GM03348 (cell line): ENCODE results near the gene RAP2B.
A peak's percentile ranks its signal among the peaks of the same experiment; 100 is the strongest.
"Not testable (repeated sequence)": the region's sequence is repeated elsewhere in the genome, so short reads cannot be mapped to it uniquely, and the experiment has no call there.

Source experiments
- DNase-seq: peaks from one replicate; pipeline ENCODE4 v3.0.0; 2012; ENCODE audit warnings: low spot score

RAP2B gene

DNA sequence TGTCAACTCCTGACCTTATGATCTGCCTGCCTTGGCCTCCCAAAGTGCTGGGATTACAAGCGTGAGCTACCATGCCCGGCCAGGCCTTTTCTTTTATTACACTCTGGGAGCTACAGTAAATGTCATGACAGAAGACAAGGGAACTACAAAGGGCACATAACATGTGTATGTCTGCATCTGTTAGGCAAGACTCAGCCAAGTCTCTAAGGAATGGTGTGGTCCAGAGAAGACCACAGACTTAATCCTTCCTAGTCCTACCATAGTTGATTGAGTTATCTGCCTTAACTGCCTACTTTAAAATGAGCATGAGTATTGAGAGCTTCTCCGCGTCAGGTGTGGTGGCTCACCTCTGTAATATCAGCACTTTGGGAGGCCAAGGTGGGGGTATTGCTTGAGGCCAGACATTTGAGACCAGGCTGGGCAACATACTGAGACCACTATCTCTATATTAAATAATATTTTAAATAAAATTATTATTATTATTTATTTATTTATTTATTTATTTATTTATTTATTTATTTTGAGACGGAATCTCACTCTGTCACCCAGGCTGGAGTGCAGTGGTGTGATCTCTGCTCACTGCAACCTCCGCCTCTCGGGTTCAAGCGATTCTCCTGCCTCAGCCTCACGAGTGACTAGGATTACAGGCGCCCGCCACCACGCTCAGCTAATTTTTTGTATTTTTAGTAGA lies 31.9 kb downstream of the RAP2B start:
- DNase-seq, result not testable (repeated sequence)

DNA sequence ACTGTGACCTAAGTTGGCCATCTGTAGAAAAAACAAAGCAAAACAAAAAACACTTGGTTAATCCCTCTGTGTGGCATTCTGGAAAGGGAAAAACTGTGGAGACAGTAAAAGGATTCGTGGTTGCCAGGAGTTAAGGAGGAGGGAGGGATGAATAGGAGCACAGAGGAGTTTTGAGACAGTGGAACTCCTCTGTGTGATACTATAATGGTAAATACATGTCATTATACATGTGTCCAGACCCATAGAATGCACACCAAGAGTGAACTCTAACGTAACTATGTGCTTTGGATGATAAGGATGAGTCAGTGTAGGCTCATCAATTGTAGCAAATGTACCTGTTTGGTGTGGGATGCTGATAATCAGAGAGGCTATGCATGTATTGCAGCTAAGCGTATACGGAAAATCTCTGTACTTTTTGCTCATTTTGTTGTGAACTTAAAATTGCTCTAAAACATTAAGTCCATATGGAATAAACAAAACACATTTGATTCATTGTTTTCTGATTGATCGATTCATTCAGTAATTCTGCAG lies 33.4 kb downstream of the RAP2B start:
- DNase-seq, result no peak

DNA sequence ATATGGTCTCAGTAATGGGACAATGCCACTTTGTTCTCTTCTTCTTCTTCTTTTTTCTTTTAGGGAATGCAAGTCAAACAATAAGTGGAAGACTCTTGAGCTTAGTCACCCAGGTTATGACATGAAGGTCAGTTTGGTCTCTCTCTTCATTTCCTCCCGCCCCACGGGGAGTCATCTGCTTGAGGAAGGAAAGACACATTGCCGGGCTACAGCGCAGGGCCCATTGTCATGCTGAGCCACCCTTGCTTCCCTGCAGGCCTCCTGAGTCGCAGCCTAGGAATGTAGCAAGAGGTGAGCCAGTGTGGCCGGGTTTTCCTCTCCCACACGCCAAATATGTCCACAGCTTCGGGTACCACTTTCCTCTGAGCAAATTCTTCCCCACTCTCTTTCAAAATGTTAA lies 47.6 kb downstream of the RAP2B start:
- DNase-seq, result peak; percentile 72

DNA sequence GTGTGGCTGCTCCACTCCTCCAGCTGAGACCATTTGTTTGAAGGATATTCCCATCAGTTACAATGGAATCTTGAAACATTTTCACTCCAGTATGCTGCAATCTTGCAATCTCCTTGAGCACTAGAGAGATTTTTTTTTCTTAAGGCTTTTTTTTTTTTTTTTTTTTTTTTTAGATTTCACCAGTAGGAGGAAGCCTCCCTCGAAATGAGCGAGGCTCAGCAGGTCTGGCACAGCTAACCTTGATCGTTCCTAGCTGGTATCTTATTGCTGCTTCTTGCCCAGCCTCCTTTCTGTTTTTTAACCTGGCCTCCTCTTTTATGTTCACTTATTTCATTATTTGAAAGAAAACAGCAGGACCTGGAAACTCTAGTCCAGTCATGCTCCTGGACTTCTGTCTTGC lies 48.1 kb downstream of the RAP2B start:
- DNase-seq, result peak; percentile 51

DNA sequence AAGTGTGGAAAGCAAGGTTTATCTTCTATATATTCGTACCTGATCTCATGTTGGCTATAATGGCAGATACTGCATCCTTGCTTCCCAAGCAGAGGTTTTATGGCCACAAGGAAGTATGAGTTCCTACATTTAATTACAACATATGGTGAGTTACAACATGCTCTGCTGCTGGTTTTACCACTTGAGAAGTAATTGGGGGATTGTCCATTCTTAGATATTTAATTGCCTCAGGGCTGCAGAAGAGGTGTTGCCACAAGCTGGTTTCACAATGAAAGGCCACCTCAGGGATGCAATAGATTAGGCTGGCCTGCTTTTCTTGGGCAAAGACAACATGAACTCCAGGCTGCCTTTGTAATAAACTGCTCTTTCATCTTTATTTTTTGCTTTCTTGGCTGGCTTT lies 48.6 kb downstream of the RAP2B start:
- peak; percentile 15 for DNase-seq

DNA sequence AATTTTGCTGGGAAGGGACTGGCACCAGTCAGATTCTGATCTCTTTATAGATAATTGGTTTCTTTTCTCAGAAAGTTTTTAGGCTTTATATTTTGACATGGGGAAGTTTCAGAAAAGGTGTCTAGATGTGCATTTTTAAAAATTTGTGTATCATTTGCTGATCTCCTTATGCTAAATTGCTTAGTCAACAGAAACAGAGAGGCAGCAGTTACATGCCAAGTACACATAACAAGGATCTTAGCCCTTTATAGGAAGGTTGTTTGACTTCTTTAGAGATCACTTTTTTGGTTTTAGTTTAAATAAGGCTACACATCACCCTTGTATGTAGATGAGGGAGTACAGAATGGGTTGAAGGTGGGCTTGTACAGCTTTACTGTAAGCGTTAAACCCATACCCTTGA lies 53.5 kb downstream of the RAP2B start:
- DNase-seq, result no peak

DNA sequence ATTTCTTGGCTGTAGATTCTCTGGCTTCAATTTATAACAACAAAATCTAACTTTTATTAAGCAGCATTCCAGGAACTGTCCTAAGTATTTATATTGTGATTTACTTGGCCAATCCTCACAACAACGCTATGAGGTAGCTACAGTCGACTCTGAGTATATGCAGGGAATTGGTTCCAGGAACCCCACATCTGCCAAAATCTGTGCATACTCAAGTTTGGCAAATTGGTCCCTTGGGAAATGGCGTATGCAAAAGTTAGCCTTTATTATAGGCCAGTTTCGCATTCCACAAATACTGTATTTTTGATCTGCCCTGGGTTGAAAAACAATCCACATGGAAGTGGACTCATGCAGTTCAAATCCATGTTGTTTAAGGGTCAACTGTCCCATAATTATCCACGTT lies 53.9 kb downstream of the RAP2B start:
- DNase-seq, result peak; percentile 18

DNA sequence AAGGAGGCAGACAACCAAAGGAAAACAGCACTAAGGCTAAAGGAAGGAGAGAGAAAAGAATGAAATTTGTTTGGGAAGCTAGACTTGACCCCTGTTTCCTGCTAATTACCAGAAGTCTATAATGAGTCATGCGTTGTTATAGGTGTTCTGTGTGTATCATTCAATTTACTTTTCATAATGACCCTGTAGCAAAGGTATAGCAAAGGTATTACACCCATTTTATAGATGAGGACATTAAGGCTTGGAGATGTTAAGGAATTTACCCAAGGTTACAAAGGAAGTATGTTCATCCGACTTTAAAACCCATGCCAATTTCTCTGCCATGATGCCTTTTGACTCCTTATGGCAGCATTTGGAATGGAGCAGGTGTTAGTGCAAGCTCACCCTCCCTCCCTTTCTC lies 54.9 kb downstream of the RAP2B start:
- no peak for DNase-seq

DNA sequence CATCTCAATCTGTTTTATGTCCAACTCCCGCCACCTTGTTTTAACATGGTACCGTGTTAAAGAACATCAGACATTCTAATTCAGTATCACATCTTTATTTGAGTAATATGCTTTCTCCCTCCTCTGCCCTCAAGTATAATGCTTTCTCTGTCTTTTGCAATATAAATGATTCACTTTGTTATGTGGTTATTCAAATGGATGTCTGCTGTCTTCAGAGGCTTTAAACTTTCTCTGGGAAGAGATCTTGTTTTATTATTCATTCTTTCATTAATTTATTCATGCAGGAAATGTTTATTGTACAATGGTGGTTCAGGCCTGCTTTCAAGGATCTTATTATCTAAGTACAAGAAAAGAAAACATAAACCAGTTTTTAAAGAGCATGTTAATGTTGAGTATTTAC lies 57.1 kb downstream of the RAP2B start:
- peak; percentile 27 for DNase-seq
